Amygdala (tissue), 56 donors: Measurements from ENCODE around the gene ST14.
"Not testable (repeated sequence)": the region's sequence is repeated elsewhere in the genome, so short reads cannot be mapped to it uniquely, and the experiment has no call there.

Experiments used
- DNase-seq, 56 donors: peaks; one replicate each; lab custom pipeline; 2025; lab: John Stamatoyannopoulos, UW

The ST14 gene

GRCh38 chr11:130217133-130218031 is 57.8 kb downstream of the ST14 start:
- no peak for DNase-seq

GRCh38 chr11:130218501-130219070 is 59.0 kb downstream of the ST14 start:
- DNase-seq, result no peak

GRCh38 chr11:130219148-130219547 is 59.6 kb downstream of the ST14 start:
- no peak for DNase-seq

- peak in 1 of 56 donors; percentile 37 for DNase-seq
Measured at GRCh38 chr11:130220311-130221035, 60.9 kb downstream of the ST14 start.

GRCh38 chr11:130223291-130223971 is 63.8 kb downstream of the ST14 start:
- DNase-seq, result no peak

- DNase-seq, result no peak
Measured at GRCh38 chr11:130227373-130227772, 67.8 kb downstream of the ST14 start.

GRCh38 chr11:130233486-130233885 is 73.9 kb downstream of the ST14 start:
- not testable (repeated sequence) for DNase-seq

- not testable (repeated sequence) for DNase-seq
Measured at GRCh38 chr11:130233888-130234287, 74.3 kb downstream of the ST14 start.

- DNase-seq, result no peak
Measured at GRCh38 chr11:130234315-130234714, 74.7 kb downstream of the ST14 start.

- no peak for DNase-seq
Measured at GRCh38 chr11:130237282-130238006, 77.9 kb downstream of the ST14 start.

GRCh38 chr11:130241713-130242112 is 82.1 kb downstream of the ST14 start:
- no peak for DNase-seq

- DNase-seq, result no peak
Measured at GRCh38 chr11:130243816-130244215, 84.2 kb downstream of the ST14 start.

GRCh38 chr11:130244848-130245247 is 85.3 kb downstream of the ST14 start:
- DNase-seq, result no peak

GRCh38 chr11:130245375-130245774 is 85.8 kb downstream of the ST14 start:
- not testable (repeated sequence) for DNase-seq

GRCh38 chr11:130246270-130246669 is 86.7 kb downstream of the ST14 start:
- DNase-seq, result no peak

- DNase-seq, result no peak
Measured at GRCh38 chr11:130246738-130247137, 87.2 kb downstream of the ST14 start.

GRCh38 chr11:130247319-130247718 is 87.7 kb downstream of the ST14 start:
- no peak for DNase-seq

GRCh38 chr11:130249371-130249770 is 89.8 kb downstream of the ST14 start:
- DNase-seq, result no peak

- not testable (repeated sequence) for DNase-seq
Measured at GRCh38 chr11:130249929-130250328, 90.3 kb downstream of the ST14 start.

GRCh38 chr11:130251763-130252162 is 92.2 kb downstream of the ST14 start:
- DNase-seq, result not testable (repeated sequence)
